HCT116 (cell line): ENCODE data around the gene ARHGEF40. TPM values are rescaled to one million over a fixed set of nuclear protein-coding genes. Genes with fewer than 3 reads are reported as not detected.

Experiments used
- ATAC-seq: fragments of 200-7000 bp; cut with Tn5 transposase; 2 replicates; pipeline ENCODE4 v1.9.1; 2020; ENCODE audit warnings: mild to moderate bottlenecking, moderate library complexity
- BruUV-seq: library from RNA; stranded (reverse); fragments of 400-500 nt; replicated peaks from 2 replicates; lab custom pipeline; 2021; lab: Mats Ljungman, UMichigan
- CTCF ChIA-PET: fragments of 300-600 bp; sonication (Branson Sonifier 250); formaldehyde crosslinking; loops from one replicate; lab custom pipeline; 2021; ENCODE audit warnings: antibody characterized with exemption; lab: Charles Lee
- POLR2A ChIA-PET: fragments of 300-600, 350-600 bp; sonication (Branson Sonifier 250); formaldehyde crosslinking; loops from one replicate; lab custom pipeline; 2021; ENCODE audit warnings: antibody characterized with exemption; lab: Charles Lee
- RAD21 ChIA-PET, 2 experiments: fragments of 300-600 bp; sonication (Branson Sonifier 250); formaldehyde crosslinking; loops; one replicate each; lab custom pipeline; 2023; ENCODE audit warnings: low total read pairs in 2 of 2; ENCODE audit not compliant: uncharacterized antibody in 2 of 2, unreplicated experiment in 2 of 2, low non-redundant PET in 1 of 2; lab: Charles Lee
- DNase-seq: peaks from one replicate; pipeline ENCODE4 v3.0.0-alpha.2; 2010; ENCODE audit warnings: low read depth, low spot score
- H2AFZ ChIP-seq: fragments of 200-600 bp; shearing (Covaris generic), sonication (generic); 2 replicates; pipeline ENCODE4 v1.6.1; 2017; ENCODE audit warnings: low read depth, mixed run types, mixed read lengths, antibody characterized with exemption, low read length; ENCODE audit not compliant: poor library complexity, severe bottlenecking
- H3K27ac ChIP-seq: 2 replicates; pipeline ENCODE4 v1.5.1; 2012; ENCODE audit warnings: low read depth, low read length
- H3K27me3 ChIP-seq: fragments of 200-600 bp; sonication (generic); 2 replicates; pipeline ENCODE4 v1.6.1; 2016; ENCODE audit warnings: mixed run types, low read length, mixed read lengths; ENCODE audit not compliant: insufficient read depth
- H3K36me3 ChIP-seq, 2 experiments: fragments of 200-500 bp in 1 of 2; fragments of 200-600 bp in 1 of 2; sonication (Bioruptor generic) in 1 of 2; sonication (generic) in 1 of 2; 2 replicates each; pipeline versions ENCODE4 v1.5.1 to v1.6.1; 2014 to 2016; ENCODE audit warnings: low read length in 2 of 2, inconsistent platforms in 1 of 2, mixed read lengths in 1 of 2, mixed run types in 1 of 2; ENCODE audit not compliant: insufficient read depth in 2 of 2, control insufficient read depth in 1 of 2
- H3K4me1 ChIP-seq, 2 experiments: fragments of 200-600 bp in 1 of 2; sonication (generic) in 1 of 2; 2 replicates each; pipeline versions ENCODE4 v1.5.1 to v1.6.1; 2012 to 2017; ENCODE audit warnings: low read length in 2 of 2, inconsistent platforms in 1 of 2, mild to moderate bottlenecking in 1 of 2, mixed read lengths in 1 of 2, mixed run types in 1 of 2, moderate library complexity in 1 of 2; ENCODE audit not compliant: insufficient read depth in 2 of 2, control insufficient read depth in 1 of 2
- H3K4me2 ChIP-seq: fragments of 200-600 bp; sonication (generic); 2 replicates; pipeline ENCODE4 v1.6.1; 2017; ENCODE audit warnings: mixed run types, low read length, mixed read lengths
- H3K4me3 ChIP-seq, 2 experiments: fragments of 200-600 bp in 1 of 2; sonication (generic) in 1 of 2; replicated peaks in 1 of 2; 2 replicates each; pipeline ENCODE4 v1.5.1; 2011 to 2016; ENCODE audit warnings: low read length in 2 of 2, control low read depth in 1 of 2, low read depth in 1 of 2, mild to moderate bottlenecking in 1 of 2, mixed read lengths in 1 of 2, mixed run types in 1 of 2
- H3K79me2 ChIP-seq: fragments of 200-600 bp; sonication (generic); 2 replicates; pipeline ENCODE4 v1.6.1; 2017; ENCODE audit warnings: mild to moderate bottlenecking, mixed run types, low read length, moderate library complexity, mixed read lengths; ENCODE audit not compliant: insufficient read depth
- H3K9ac ChIP-seq: fragments of 200-600 bp; sonication (generic); 2 replicates; pipeline ENCODE4 v1.6.1; 2016; ENCODE audit warnings: low read length, mixed read lengths
- H3K9me2 ChIP-seq: fragments of 200-600 bp; sonication (generic), shearing (Covaris generic); 2 replicates; pipeline ENCODE4 v1.6.1; 2017; ENCODE audit warnings: mixed run types, mild to moderate bottlenecking, moderate library complexity; ENCODE audit not compliant: insufficient read depth
- H3K9me3 ChIP-seq, 2 experiments: fragments of 200-500 bp in 1 of 2; fragments of 200-600 bp in 1 of 2; sonication (Bioruptor generic) in 1 of 2; sonication (generic) in 1 of 2; 2 replicates each; pipeline ENCODE4 v1.6.1; 2014 to 2017; ENCODE audit warnings: low read length in 2 of 2, mixed read lengths in 2 of 2, inconsistent platforms in 1 of 2, low read depth in 1 of 2, mild to moderate bottlenecking in 1 of 2, mixed run types in 1 of 2, moderate library complexity in 1 of 2; ENCODE audit not compliant: control insufficient read depth in 1 of 2, insufficient read depth in 1 of 2
- H4K20me1 ChIP-seq: fragments of 200-600 bp; sonication (generic), shearing (Covaris generic); 2 replicates; pipeline ENCODE4 v1.6.1; 2017; ENCODE audit warnings: mixed run types, mild to moderate bottlenecking, moderate library complexity; ENCODE audit not compliant: insufficient read depth
- CBX3 ChIP-seq: IDR thresholded peaks from 2 replicates; pipeline ENCODE4 v1.6.1; 2012; ENCODE audit warnings: low read depth
- CEBPB ChIP-seq: IDR thresholded peaks from 2 replicates; pipeline ENCODE4 v1.6.1; 2012; ENCODE audit warnings: low read depth
- EGR1 ChIP-seq: IDR thresholded peaks from 2 replicates; pipeline ENCODE4 v1.6.1; 2012; ENCODE audit warnings: low read depth
- EZH2 ChIP-seq: fragments of 200-600 bp; sonication (generic); IDR thresholded peaks from 2 replicates; pipeline ENCODE4 v1.6.1; 2017; ENCODE audit warnings: antibody characterized with exemption, mixed run types
- EZH2phosphoT487 ChIP-seq: fragments of 200-600 bp; IDR thresholded peaks from 2 replicates; pipeline ENCODE4 v1.6.1; 2018; ENCODE audit warnings: antibody characterized with exemption, borderline replicate concordance
- FOSL1 ChIP-seq: IDR thresholded peaks from 2 replicates; pipeline ENCODE4 v1.6.1; 2012; ENCODE audit warnings: low read depth
- JUND ChIP-seq: IDR thresholded peaks from 2 replicates; pipeline ENCODE4 v1.6.1; 2012
- POLR2A ChIP-seq: IDR thresholded peaks from 2 replicates; pipeline ENCODE4 v1.7.0; 2011; ENCODE audit warnings: borderline replicate concordance; ENCODE audit not compliant: insufficient read depth, insufficient read length; ENCODE audit errors: extremely low read depth
- POLR2AphosphoS5 ChIP-seq: IDR thresholded peaks from 2 replicates; pipeline ENCODE4 v1.6.1; 2011; ENCODE audit warnings: mild to moderate bottlenecking, low read depth, low read length, moderate library complexity
- RAD21 ChIP-seq: IDR thresholded peaks from 2 replicates; pipeline ENCODE4 v1.6.1; 2012; ENCODE audit warnings: low read depth, mild to moderate bottlenecking
- SIN3A ChIP-seq: IDR thresholded peaks from 2 replicates; pipeline ENCODE4 v1.6.1; 2012; ENCODE audit warnings: low read depth
- TCF7L2 ChIP-seq: IDR thresholded peaks from 2 replicates; pipeline ENCODE4 v1.7.0; 2011; ENCODE audit warnings: borderline replicate concordance, inconsistent platforms; ENCODE audit not compliant: insufficient read depth, insufficient read length; ENCODE audit errors: extremely low read depth
- YY1 ChIP-seq: IDR thresholded peaks from 2 replicates; pipeline ENCODE4 v1.6.1; 2011; ENCODE audit warnings: low read length, low read depth, moderate library complexity, mild to moderate bottlenecking; ENCODE audit not compliant: insufficient replicate concordance; ENCODE audit errors: extremely low read depth
- ZFX ChIP-seq: fragments of 450-650 bp; IDR thresholded peaks from 2 replicates; pipeline ENCODE4 v1.6.1; 2017
- intact Hi-C: fragments of 100-400 bp; cut with micrococcal nuclease; formaldehyde crosslinking; loops from 2 replicates; pipeline ENCODE4 v1.10.0; 2022
- total RNA-seq: library from RNA; stranded (reverse); gene quantifications from one replicate; pipeline ENCODE4 v1.2.1, GENCODE V29; 2021; ENCODE audit not compliant: unreplicated experiment
- TF ChIP-seq, protein P1 (sequence below): IDR thresholded peaks from 2 replicates; pipeline ENCODE4 v1.6.1; 2011; ENCODE audit warnings: mild to moderate bottlenecking, low read length, moderate library complexity; ENCODE audit not compliant: insufficient replicate concordance; ENCODE audit errors: extremely low read depth
- TF ChIP-seq, protein P2 (sequence below): IDR thresholded peaks from 2 replicates; pipeline ENCODE4 v1.6.1; 2012
- TF ChIP-seq, protein P3 (sequence below): IDR thresholded peaks from 2 replicates; pipeline ENCODE4 v1.6.1; 2012

Gene ARHGEF40
- total RNA-seq, 1 experiment from 2014 or later, result 6.3 TPM

DNA sequence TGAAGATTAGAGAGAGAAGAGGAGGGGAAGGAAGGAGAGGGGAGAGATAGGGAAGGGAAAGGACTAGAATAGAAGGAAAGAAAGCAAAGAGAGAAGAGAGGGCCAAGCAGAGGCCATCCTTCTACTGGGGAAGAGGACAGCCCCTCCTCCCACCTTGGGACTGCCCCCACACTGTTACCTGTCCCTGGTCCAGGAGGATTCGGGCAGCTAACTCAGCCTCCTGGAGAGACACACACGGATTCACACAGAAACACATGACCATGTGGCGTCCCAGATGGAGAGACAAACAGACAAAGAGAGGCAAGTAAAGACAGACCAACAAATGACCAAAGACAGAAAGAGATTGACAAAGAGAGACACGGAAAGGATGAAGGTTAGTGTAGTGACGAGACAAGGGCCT, 47.4 kb upstream of the ARHGEF40 start:
- no peaks in the 10 kb centered on the region for H4K20me1 ChIP-seq
- peaks cover 14 to 21% of the 10 kb centered on the region in 2 experiments; a peak in 3 of 4 replicates for H3K4me1 ChIP-seq
- DNase-seq, result no peak
- intact Hi-C loops, result no loop called here
- no peak for ATAC-seq
- CTCF ChIA-PET, result interaction anchor here (2.5 kb wide), 1 partner anchor 8 kb away, joined by 10 read pairs; no protein-coding TSS in a partner anchor
- TF ChIP-seq CEBPB (no peak), RAD21 (no peak), POLR2A (no peak), EZH2 (no peak), YY1 (no peak), CBX3 (no peak), EZH2phosphoT487 (no peak), EGR1 (no peak), TCF7L2 (no peak), FOSL1 (no peak), SIN3A (no peak), POLR2AphosphoS5 (no peak), JUND (no peak), ZFX (no peak)
- TF ChIP-seq, protein P1, sequence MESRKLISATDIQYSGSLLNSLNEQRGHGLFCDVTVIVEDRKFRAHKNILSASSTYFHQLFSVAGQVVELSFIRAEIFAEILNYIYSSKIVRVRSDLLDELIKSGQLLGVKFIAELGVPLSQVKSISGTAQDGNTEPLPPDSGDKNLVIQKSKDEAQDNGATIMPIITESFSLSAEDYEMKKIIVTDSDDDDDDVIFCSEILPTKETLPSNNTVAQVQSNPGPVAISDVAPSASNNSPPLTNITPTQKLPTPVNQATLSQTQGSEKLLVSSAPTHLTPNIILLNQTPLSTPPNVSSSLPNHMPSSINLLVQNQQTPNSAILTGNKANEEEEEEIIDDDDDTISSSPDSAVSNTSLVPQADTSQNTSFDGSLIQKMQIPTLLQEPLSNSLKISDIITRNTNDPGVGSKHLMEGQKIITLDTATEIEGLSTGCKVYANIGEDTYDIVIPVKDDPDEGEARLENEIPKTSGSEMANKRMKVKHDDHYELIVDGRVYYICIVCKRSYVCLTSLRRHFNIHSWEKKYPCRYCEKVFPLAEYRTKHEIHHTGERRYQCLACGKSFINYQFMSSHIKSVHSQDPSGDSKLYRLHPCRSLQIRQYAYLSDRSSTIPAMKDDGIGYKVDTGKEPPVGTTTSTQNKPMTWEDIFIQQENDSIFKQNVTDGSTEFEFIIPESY, result no peak
- TF ChIP-seq, protein P2, sequence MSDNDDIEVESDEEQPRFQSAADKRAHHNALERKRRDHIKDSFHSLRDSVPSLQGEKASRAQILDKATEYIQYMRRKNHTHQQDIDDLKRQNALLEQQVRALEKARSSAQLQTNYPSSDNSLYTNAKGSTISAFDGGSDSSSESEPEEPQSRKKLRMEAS, result no peak
- TF ChIP-seq, protein P3, sequence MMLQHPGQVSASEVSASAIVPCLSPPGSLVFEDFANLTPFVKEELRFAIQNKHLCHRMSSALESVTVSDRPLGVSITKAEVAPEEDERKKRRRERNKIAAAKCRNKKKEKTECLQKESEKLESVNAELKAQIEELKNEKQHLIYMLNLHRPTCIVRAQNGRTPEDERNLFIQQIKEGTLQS, result no peak
- TF ChIP-seq, all 23 proteins: peak for 0
- Histone ChIP-seq H3K27ac (no peak overlapping the region), H3K9ac (no peak overlapping the region), H3K36me3 (no peaks in the 10 kb centered on the region; a peak in 1 of 4 replicates), H2AFZ (no peak overlapping the region), H3K27me3 (no peaks in the 10 kb centered on the region), H3K4me2 (no peak overlapping the region), H3K4me3 (no peak overlapping the region), H3K9me3 (no peaks in the 10 kb centered on the region), H3K9me2 (no peaks in the 10 kb centered on the region), H3K79me2 (no peaks in the 10 kb centered on the region)
- RAD21 ChIA-PET, result no interaction called here
- POLR2A ChIA-PET, result no interaction called here
- no TSS peak for BruUV-seq
